Measurements from ENCODE around the gene ZNF566.
"Not testable (repeated sequence)": the region's sequence is repeated elsewhere in the genome, so short reads cannot be mapped to it uniquely, and the experiment has no call there.

ZNF566 gene

GRCh38 chr19:36497001-36497400, 7.6 kb upstream of the ZNF566 start:
- no peak for ATAC-seq
- TF ChIP-seq CSDC2 (CRISPR knock-in tag; IDR thresholded peaks at IDR 0.05) (no peak), SNAI2 (CRISPR knock-in tag; IDR thresholded peaks at IDR 0.05) (no peak), PPARA (CRISPR knock-in tag; IDR thresholded peaks at IDR 0.05; ENCODE audit: borderline replicate concordance) (no peak)

DNA sequence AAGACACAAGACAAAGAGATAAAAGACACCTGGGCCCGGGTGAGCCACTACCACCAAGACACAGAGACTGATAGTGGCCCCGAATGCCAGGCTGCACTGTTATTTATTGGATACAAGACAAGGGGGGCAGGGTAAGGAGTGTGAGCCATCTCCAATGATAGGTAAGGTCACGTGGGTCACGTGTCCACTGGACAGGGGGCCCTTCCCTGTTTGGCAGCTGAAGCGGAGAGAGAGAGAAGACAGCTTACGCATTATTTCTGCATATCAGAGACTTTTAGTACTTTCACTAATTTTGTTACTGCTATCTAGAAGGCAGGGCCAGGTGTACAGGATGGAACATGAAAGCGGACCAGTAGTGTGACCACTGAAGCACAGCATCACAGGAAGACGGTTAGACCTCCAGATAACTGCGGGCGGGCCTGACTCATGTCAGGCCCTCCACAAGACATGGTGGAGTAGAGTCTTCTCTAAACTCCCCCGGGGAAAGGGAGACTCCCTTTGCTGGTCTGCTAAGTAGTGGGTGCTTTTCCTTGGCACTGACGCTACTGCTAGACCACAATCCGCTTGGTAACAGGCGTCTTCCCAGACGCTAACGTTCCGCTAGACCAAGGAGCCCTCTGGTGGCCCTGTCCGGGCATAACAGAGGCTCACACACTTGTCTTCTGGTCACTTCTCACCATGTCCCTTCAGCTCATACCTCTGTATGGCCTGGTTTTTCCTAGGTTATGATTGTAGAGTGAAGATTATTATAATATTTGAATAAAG, 3.5 kb upstream of the ZNF566 start:
- not testable (repeated sequence) for ATAC-seq

- ATAC-seq, result not testable (repeated sequence)
Measured at GRCh38 chr19:36490846-36491245, 1.5 kb upstream of the ZNF566 start.

DNA sequence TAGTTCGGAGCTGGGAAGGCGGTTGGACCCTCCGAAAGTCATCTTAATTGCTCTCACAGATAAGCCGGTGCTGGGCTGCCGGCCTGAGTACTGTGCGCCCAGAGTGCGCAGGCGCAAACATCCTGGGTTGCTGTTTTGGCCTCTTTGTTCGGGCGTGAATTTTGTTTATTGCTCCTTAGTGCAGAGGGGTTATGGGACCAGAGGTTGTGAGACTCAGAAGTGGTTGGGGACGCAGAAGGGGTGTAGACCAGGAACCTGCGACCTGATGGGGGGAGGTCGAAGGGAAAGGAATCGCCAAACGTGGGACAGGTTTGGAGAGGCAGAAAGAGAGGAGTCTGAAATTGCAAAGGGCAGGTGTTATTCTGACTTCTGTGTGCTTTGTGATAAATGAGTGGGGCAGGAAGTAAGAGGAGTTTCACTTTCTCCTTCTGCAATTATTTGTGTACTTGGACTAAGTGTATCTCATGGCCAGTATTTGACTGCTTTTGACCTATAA, 607 bp upstream of the ZNF566 start:
- no peak for ATAC-seq
- TF ChIP-seq POU6F1 (CRISPR knock-in tag; IDR thresholded peaks at IDR 0.05; ENCODE audit: borderline replicate concordance, low read depth) (no peak), SNAI2 (CRISPR knock-in tag; IDR thresholded peaks at IDR 0.05) (no peak), ZNF8 (CRISPR knock-in tag; IDR thresholded peaks at IDR 0.05) (no peak), ZFP3 (CRISPR knock-in tag; IDR thresholded peaks at IDR 0.05) (no peak)

GRCh38 chr19:36488846-36489117, 579 bp downstream of the ZNF566 start:
- peak; percentile 14 for ATAC-seq
- TF ChIP-seq ZNF70 (CRISPR knock-in tag; IDR thresholded peaks at IDR 0.05) (no peak), CSDC2 (CRISPR knock-in tag; IDR thresholded peaks at IDR 0.05) (no peak), POU6F1 (CRISPR knock-in tag; IDR thresholded peaks at IDR 0.05; ENCODE audit: borderline replicate concordance, low read depth) (no peak), TSHZ2 (CRISPR knock-in tag; IDR thresholded peaks at IDR 0.05) (no peak), OSR1 (CRISPR knock-in tag; IDR thresholded peaks at IDR 0.05) (no peak)

DNA sequence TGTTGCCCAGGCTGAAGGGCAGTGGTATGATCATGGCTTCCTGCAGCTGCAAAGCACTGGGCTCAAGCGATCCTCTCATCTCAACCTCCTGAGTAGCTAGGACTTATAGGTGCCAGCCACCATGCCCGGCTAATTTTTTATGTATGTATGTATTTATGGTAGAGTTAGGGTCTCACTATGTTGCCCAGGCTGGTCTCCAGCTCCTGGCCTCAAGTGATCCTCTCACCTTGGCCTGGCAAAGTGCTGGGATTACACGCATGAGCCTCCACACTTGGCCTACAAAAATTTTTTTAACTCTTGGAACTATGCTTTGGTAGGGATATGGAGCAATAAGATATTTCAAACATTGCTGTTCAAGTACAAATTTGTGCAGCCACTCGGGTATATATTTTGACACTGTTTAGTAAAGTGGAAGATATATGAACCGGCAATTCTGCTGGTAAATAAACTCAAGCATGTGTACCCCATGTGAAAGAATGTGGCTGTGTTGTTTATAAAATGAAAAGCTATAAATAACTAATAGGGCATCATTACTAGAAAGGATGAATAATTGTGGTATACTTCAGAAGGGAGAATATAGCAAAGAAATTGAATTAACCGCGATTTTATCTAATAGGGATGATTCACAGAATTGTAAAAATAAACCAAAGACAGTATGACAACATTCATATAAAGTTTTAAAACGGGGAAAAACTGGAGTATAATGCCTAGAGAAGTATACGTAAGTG, 1.1 kb downstream of the ZNF566 start:
- TF ChIP-seq CSDC2 (CRISPR knock-in tag; IDR thresholded peaks at IDR 0.05), result no peak
- TF ChIP-seq ISL1 (CRISPR knock-in tag; IDR thresholded peaks at IDR 0.05), result peak; percentile 53
- ATAC-seq, result no peak

DNA sequence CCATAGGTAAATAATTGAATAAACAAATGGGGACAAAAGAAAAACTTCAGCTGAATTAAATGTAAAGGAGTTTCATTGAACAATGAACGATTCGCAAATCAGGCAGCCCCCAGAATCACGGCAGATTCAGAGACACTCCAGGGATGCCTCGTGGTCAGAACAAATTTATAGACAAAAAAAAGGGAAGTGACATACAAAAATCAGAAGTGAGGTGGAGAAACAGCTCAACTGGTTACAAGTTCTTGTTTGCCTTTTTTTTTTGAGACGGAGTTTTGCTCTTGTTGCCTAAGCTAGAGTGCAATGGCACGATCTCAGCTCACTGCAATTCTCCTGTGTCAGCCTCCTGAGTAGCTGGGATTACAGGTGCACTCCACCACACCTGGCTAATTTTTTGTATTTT, 5.7 kb downstream of the ZNF566 start:
- no peak for ATAC-seq
- TF ChIP-seq, protein P1, sequence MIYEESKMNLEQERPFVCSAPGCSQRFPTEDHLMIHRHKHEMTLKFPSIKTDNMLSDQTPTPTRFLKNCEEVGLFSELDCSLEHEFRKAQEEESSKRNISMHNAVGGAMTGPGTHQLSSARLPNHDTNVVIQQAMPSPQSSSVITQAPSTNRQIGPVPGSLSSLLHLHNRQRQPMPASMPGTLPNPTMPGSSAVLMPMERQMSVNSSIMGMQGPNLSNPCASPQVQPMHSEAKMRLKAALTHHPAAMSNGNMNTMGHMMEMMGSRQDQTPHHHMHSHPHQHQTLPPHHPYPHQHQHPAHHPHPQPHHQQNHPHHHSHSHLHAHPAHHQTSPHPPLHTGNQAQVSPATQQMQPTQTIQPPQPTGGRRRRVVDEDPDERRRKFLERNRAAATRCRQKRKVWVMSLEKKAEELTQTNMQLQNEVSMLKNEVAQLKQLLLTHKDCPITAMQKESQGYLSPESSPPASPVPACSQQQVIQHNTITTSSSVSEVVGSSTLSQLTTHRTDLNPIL (CRISPR knock-in tag; IDR thresholded peaks at IDR 0.05; ENCODE audit: low read depth), result no peak
- no peak for TF ChIP-seq POU6F1 (CRISPR knock-in tag; IDR thresholded peaks at IDR 0.05; ENCODE audit: borderline replicate concordance, low read depth)
- TF ChIP-seq TOX (CRISPR knock-in tag; IDR thresholded peaks at IDR 0.05; ENCODE audit: borderline replicate concordance), result no peak
- no peak for TF ChIP-seq TSHZ2 (CRISPR knock-in tag; IDR thresholded peaks at IDR 0.05)
- TF ChIP-seq ZNF70 (CRISPR knock-in tag; IDR thresholded peaks at IDR 0.05), result no peak
- TF ChIP-seq BACH2 (CRISPR knock-in tag; IDR thresholded peaks at IDR 0.05; ENCODE audit: borderline replicate concordance), result no peak
- TF ChIP-seq ZNF8 (CRISPR knock-in tag; IDR thresholded peaks at IDR 0.05), result no peak
- TF ChIP-seq, protein P2, sequence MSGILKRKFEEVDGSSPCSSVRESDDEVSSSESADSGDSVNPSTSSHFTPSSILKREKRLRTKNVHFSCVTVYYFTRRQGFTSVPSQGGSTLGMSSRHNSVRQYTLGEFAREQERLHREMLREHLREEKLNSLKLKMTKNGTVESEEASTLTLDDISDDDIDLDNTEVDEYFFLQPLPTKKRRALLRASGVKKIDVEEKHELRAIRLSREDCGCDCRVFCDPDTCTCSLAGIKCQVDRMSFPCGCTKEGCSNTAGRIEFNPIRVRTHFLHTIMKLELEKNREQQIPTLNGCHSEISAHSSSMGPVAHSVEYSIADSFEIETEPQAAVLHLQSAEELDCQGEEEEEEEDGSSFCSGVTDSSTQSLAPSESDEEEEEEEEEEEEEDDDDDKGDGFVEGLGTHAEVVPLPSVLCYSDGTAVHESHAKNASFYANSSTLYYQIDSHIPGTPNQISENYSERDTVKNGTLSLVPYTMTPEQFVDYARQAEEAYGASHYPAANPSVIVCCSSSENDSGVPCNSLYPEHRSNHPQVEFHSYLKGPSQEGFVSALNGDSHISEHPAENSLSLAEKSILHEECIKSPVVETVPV (CRISPR knock-in tag; IDR thresholded peaks at IDR 0.05), result no peak
